Activated CD4-positive, alpha-beta T cell treated with anti-CD3 and anti-CD28 coated beads for 24 hours (primary cell): Measurements from ENCODE around the gene TAF6L.
"Not testable (repeated sequence)": the region's sequence is repeated elsewhere in the genome, so short reads cannot be mapped to it uniquely, and the experiment has no call there.

Experiments used
- DNase-seq, 2 donors: peaks; one replicate each; pipeline ENCODE4 v3.0.0-alpha.2; 2020; ENCODE audit warnings: low read depth in 2 of 2

TAF6L gene

GRCh38 chr11:62755086-62755615 is 16.0 kb upstream of the TAF6L start:
- DNase-seq: no peak

- no peak for DNase-seq
Observed at GRCh38 chr11:62757846-62758788, 13.1 kb upstream of the TAF6L start.

GRCh38 chr11:62760867-62761227 is 10.3 kb upstream of the TAF6L start:
- not testable (repeated sequence) for DNase-seq

- no peak for DNase-seq
Observed at GRCh38 chr11:62770778-62771143, 435 bp upstream of the TAF6L start.

- no peak for DNase-seq
Observed at GRCh38 chr11:62774407-62774806, 3.2 kb downstream of the TAF6L start.

- no peak for DNase-seq
Observed at GRCh38 chr11:62775646-62776045, 4.5 kb downstream of the TAF6L start.

GRCh38 chr11:62777389-62777788 is 6.2 kb downstream of the TAF6L start:
- no peak for DNase-seq

- no peak for DNase-seq
Observed at GRCh38 chr11:62778441-62778840, 7.2 kb downstream of the TAF6L start.

- no peak for DNase-seq
Observed at GRCh38 chr11:62782753-62783152, 11.6 kb downstream of the TAF6L start.

- DNase-seq: peak; percentile 70 to 78
Observed at GRCh38 chr11:62786318-62787004, 15.3 kb downstream of the TAF6L start.

- DNase-seq: peak; percentile 97 to 98
Observed at GRCh38 chr11:62787005-62787759, 16.0 kb downstream of the TAF6L start, which contains the start of gene TMEM179B. Gene TMEM179B, plus strand, starts transcription at chr11:62787402. Its CDS starts 30 bp downstream, at chr11:62787432.

- no peak for DNase-seq
Observed at GRCh38 chr11:62788991-62789390, 17.8 kb downstream of the TAF6L start.

- DNase-seq: no peak
Observed at GRCh38 chr11:62789576-62789975, 18.4 kb downstream of the TAF6L start.

GRCh38 chr11:62791501-62792201 is 20.5 kb downstream of the TAF6L start, which contains the start of gene TMEM223:
Gene TMEM223, minus strand, starts transcription at chr11:62792006. Its CDS starts 12 bp downstream, at chr11:62791994.
- DNase-seq: peak; percentile 85 to 87

- no peak for DNase-seq
Observed at GRCh38 chr11:62792202-62792575, 21.0 kb downstream of the TAF6L start.

- DNase-seq: no peak
Observed at GRCh38 chr11:62794201-62794775, 23.1 kb downstream of the TAF6L start.

GRCh38 chr11:62796281-62796680 is 25.1 kb downstream of the TAF6L start:
- DNase-seq: no peak

GRCh38 chr11:62799486-62799885 is 28.3 kb downstream of the TAF6L start:
- no peak for DNase-seq

- no peak for DNase-seq
Observed at GRCh38 chr11:62801071-62801470, 29.9 kb downstream of the TAF6L start.

- DNase-seq: no peak
Observed at GRCh38 chr11:62804310-62805075, 33.3 kb downstream of the TAF6L start.
